DMS53 treated with DMSO at 0.1 percent for 48 hours (cell line): ENCODE measurements around the gene CDC42BPA.
A peak's percentile ranks its signal among the peaks of the same experiment; 100 is the strongest.

Source experiments
- DNase-seq: peaks from one replicate; lab custom pipeline; 2025; ENCODE audit not compliant: unreplicated experiment; lab: John Stamatoyannopoulos, UW

CDC42BPA gene

DNA sequence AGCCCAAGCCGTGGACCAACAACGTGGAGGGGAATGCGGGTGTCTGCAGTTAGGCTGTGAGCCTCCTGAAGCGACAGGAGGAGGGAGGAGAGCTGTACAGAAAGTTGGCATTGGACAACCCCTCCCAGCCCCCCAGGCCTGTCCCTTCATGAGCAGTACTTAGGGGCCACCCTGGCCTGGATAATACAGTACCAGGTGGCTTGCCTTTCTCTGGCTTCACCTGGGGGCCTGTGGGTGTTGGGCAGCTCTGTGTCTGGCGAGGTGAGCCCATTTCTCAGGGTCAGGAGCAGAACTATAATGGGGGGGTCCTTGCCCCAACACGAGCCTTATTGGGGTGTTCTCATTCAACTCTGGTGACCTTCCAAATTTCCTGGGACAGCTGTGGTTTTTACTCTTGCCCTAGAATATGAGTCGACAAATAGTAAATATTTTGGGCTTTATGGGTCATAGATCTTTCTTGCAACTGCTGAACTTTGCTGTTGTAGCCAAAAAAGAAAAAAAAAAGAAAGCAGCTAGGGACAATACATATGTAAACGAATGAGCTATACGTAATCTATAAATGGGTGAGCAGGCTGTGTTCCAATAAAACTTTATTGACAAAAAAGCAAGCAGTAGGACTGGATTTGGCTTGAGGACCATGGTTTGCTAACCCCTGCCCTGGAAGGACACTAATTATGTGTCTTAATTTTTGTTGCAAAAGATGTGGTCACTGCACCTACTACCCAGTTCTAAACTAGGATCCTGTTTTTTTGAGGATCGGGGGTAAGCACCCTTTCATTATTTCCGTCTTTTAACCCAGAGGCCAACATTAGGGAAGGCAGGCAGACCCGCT lies 366.8 kb downstream of the CDC42BPA start:
- DNase-seq = no peak

DNA sequence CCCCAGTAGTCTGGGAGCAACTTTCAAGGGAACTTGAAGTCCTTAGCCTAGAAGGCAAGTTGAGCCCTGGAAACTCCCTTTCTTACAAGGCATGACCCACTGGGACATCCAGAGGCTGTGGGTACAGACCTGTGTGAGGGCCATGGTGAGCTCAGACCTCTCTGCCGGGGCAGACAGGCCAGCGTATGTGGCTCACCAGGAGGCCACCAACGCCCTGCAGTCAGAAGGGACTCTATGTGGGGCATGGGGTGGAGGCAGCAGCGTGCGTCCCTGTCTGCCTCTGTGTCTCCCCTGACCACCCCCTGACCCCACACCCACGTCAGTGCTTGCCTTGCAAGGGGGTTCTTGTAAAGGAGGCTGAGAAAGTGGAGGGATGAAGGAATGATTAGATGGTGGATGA lies 367.4 kb downstream of the CDC42BPA start:
- no peak for DNase-seq

DNA sequence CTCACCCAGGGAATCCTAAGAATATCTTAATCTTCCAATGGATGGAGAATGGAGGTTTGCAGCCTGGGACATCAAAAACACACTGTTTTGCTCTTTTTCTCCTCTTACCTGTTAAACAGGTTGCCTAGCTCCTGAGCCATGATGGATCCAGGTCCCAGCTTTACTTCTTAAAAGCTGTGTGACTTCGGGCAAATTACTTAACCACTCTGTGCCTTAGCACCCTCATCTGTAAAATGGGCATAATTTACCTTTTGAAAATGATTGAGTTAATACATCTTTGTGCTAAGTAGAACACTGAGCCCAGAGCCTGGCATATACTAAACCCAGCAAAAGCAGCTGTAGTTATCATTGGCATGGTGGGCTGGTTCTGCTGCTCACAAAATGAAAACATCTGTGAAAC lies 368.0 kb downstream of the CDC42BPA start:
- DNase-seq = no peak

DNA sequence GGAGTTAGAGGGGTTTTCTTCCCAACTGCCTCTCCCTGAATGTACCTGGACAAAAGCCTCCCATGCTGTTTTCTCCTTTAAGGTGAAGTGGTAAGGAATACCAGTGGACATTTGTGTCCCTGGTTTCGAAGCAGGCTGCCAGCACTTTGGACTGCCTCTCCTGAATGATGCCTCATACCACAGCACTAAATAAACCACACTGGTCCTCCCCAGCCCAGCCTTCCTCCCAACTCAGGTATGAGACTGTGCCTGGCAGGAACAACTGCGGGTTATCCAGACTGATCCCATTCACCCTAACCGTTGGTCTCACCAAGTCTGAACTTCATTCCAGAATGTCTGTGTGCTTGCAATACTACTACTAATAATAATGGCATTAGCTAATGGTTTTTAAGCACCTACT lies 368.9 kb downstream of the CDC42BPA start:
- no peak for DNase-seq

GRCh38 chr1:226948996-226949395 lies 369.3 kb downstream of the CDC42BPA start:
- no peak for DNase-seq

DNA sequence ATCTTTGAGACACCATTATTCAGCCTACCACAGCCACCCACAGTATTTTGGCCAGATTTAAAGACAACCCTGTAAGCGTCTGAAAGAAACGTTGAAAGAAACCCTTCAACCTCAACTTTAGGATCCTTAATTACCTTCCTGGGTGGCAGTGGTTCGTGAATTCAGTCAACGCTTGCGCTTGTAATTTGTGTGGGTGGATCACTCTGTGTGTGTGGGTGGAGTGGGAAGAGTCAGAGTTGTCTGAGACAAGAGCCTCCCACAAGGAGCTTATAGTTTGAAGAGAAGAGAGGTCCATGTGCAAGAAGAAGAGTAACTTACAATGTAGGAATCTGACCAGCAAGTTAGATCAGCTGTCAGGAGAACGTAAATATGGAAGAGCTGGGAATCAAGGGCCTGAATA lies 369.8 kb downstream of the CDC42BPA start:
- no peak for DNase-seq

DNA sequence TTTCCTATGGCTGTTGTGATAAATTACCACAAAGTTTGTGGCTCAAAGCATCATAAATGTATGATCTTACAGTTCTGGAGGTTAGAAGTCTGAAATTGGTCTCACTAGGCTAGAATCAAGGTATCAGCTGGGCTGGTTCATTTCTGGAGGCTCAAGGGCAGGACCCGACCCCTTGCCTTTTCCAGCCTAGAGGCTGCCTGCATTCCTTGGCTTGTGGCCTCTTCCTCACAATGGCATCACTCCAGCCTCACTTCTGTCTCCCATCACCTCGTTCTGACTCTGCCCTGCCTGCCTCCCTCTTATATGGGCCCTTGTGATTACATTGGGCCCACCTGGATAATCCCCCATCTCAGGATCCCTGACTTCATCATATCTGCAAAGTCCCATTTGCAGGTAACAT lies 370.2 kb downstream of the CDC42BPA start:
- DNase-seq = no peak

- DNase-seq = no peak
These were observed 371.5 kb downstream of the CDC42BPA start for GRCh38 chr1:226946841-226947240.

- DNase-seq = no peak
These were observed 372.0 kb downstream of the CDC42BPA start for GRCh38 chr1:226946285-226946684.

GRCh38 chr1:226945858-226946245 lies 372.4 kb downstream of the CDC42BPA start:
- DNase-seq = no peak

DNA sequence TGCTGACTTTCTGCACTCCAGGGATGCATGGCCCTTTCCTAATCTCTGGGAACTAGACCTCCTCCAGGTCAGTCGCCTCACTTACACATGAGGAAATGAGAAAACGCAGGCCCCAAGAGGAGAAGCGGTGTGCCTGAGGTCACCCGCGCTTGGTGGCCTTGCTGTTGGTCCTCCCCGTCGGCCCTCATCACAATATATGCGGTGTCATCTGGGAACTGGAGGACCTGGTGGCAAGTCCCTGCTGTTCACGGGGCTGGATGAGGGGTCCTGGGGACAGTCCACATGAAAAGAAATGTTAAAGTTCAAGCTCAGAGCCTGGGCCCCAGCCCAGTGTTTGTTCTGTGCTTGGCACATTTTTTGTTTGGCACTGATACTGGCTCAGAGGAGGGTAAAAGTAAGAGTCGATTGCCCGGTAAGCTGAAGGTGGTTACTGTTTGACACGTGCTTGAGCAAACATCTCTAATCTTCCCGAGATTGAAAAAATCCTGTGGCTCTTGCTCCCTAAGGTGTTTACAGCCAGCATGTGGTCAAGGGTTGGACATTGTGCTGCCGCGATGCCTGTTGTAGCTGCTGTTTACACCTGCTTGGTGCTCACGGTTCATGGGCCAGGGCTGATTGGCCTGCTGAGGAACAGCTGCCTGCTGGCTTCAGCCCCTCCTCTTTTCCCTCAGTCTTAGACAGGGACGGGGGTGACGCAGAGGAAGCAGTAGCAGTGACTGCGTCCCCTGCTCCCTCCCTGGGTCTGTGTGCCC lies 373.0 kb downstream of the CDC42BPA start:
- peak; percentile 79 for DNase-seq

DNA sequence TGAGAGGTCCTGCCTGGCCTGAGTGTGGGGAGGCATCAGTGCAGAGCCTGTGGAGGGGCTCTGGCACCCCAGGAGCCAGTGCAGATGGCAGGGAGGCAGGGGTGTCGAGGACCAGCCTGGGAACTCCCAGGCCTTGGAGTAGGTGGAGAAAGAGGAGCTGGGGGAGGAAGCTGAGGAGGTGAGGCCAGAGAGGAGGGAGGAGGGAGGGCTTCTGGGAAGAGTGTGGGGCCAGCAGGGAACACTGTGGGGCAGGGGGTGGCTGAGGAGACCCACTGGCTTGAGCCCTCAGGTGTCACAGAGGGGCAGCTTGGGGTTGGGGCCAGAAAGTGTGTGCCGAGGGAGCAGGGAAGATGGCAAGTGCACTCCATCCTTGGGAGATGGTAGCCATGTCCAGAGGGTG lies 374.4 kb downstream of the CDC42BPA start:
- DNase-seq = no peak

DNA sequence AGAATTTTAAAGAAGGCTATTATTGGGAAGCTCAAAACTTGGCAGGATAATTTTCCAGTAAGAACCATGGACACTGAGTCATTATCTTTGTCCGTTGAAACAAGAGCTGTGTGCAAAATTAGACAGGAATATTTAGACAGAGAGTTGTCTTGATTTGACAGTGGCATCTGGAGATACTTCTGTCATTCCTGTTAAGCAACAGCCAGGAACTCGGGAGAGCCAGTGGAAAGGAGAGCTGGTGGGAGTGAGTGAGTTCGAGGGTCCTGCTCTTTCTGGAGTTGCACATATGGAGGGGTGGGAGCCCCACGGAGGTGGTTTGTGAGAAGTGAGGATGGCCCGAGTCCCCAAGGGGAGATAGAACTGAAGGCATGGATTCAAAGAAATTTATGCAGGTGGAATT lies 375.1 kb downstream of the CDC42BPA start:
- no peak for DNase-seq

GRCh38 chr1:226942392-226942791 lies 375.9 kb downstream of the CDC42BPA start:
- DNase-seq = no peak

GRCh38 chr1:226940806-226941067 lies 377.6 kb downstream of the CDC42BPA start:
- no peak for DNase-seq

- DNase-seq = peak; percentile 99
These were observed 378.1 kb downstream of the CDC42BPA start, which contains the start of gene COQ8A for GRCh38 chr1:226940029-226940805. TSS of gene COQ8A (plus strand) at chr1:226940294. CDS start at chr1:226961386, 21,092 bp downstream.
